ENCODE results near the gene SMIM45.

GRCh38 chr22:41927813-41928212 is 24.1 kb upstream of the SMIM45 start:
- TF ChIP-seq CTCF (IDR thresholded peaks at IDR 0.05) (no peak), POLR2A (IDR thresholded peaks at IDR 0.05) (no peak)
